ENCODE data around the gene RASSF8.

The RASSF8 gene

DNA sequence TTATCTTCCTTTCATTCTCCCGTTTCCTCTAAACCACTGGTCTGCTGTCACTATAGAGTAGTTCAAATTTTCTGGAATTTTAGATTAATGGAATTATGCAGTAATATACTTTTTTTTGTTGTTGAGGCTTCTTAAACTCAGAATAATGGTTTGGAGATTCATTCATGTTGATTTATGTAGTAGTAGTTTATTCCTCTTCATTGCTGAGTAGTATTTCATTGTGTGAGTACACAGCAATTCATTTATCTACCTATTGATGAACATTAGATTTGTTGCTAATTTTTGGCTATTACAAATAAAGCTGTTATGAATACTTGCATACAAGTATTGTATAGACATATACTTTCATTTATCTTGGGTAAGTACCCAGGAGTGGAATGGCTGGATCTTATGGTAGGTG lies 7.2 kb downstream of the RASSF8 start:
- no peak for DNase-seq

DNA sequence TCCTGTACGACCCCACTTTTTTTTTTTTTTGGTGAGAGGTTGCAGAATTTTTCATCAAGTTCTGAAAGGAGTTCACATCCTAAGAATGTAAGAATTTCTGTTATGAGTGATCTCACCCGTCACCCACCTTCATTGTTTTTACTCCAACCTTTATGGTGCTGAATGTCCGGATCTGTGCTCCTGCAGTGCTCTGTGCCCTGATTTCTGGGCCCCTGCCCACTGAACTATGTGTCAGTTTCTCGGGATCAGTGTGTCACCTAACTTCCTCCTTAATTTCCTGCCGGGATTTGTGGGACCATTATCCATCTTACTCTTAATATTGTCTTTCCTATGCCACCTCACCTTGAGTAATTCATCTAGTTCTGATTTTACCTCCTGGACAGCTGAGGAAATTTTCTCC lies 11.6 kb downstream of the RASSF8 start:
- DNase-seq = no peak

DNA sequence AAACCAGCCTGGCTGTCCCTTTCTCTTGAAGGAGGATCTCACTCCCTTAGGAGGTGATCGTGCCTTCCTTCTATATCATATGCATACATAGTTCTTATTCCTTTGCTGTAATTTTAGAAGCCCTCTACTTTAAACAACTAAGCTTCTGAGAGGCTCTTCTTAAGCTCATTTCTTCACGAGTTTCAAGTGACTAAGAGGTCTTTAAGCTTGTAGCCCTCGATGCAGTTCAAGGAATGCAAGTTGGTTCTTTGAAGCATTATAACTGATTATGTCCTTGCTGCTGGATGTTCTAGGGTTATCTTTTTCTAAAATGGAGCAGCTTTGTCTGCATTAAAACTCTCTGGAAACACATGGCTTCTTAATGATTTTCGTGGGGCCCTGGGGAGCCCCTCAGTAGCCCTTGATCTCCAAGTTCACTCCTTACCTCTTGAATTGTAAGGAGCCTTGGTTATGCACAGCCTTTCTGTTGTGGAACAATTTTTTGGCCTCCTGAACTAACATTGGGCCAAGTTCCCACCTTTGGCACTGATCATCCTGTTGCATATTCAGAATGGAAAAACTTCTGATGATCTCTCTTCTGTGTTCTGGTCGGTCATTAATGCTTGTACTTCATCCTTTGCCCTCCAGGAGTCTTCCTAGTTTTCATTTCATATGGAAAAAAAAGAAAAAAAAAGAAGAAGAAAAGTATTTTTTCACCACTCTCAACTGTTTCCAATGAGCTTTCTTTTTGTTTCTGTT lies 12.6 kb downstream of the RASSF8 start:
- no peak for DNase-seq

DNA sequence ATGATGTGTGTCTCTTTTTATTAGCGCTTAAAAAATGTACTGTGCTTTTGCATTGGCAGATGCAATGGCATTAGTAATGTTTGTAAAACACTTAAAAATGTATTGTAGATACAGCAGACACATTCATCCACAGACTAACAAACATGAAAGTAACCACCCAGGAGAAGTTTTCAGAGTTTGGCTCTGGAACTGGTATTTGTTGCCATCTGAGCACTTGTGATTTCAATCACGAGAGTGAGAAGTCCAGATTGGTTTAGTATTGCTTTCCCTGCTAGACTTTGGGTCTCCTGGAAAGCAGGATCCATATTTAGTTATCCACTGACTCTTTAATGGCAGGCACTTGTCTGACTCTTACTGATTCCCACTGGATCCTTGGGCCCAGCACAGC lies 13.2 kb downstream of the RASSF8 start:
- DNase-seq = no peak

DNA sequence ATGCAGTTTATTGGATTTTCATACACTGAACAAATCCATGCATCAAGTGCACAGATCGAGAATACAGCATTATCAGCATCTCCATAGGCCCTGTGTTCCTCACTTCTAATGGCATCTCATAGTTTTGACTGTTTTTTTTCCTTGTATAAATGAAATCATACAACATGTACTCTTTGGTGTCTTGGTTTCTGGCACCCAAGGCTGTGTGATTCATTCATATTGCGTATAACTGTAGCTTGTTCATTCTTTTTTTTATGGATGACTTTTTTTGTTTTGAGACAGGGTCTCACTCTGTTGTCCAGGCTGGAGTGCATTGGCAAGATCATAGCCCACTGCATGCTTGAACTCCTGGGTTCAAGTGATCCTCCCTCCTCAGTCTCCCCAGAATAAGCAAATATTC lies 14.3 kb downstream of the RASSF8 start:
- DNase-seq = no peak

DNA sequence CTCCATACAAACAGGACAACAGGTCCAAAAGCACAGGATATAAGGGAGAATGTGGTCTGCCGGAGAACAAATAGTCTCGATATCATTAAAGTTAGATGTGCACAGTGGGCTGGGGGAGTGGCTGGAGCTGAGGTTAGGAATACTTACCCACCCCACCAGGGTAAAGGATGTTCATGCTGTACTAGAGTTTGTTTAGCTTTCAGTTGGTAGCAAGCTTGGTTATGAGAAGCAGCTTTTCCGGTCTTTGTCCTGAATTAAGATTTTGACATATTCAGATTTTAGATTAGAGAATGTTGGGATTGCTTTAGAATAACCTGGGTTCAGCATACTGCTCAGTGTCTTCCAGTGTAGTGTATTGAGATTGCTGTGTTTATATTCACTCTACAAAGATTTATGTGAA lies 16.7 kb downstream of the RASSF8 start:
- no peak for DNase-seq

DNA sequence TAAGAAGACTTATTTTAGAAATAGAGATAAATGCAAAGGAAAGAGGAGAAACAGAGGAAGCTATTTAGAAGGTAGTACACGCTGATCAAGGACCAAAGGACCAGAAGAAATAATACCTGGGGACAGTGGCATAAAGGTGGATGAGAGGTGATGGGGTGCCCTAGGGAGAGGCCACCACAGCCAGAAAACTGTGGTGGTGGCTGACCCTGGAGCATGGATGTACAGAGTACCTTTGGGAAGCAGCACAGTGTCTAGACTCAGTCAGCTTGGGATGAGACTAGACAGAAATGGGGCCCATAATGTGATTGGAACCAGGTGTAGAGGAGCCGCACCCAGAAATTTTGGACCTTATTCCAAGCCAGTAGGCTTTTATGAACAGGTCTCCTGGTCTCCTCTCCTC lies 17.2 kb downstream of the RASSF8 start:
- no peak for DNase-seq

DNA sequence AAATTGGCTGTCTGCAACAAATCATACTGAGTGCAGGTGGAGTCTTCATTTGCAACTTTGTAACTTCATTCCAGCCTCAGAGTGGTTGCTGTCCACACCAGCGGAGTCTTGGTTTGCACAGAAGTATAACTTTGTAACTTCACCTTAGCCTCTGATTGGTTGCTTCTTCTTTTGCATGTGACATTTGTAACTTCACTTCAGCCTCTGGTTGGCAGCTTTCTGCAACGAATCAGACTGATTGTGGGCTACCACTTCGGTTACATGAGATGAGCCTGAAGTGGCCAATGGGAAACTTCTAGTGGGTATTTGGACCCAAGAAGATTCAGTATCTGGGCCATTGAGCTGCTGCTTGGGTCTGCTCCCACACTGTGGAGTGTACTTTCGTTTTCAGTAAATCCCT lies 17.8 kb downstream of the RASSF8 start:
- no peak for DNase-seq

DNA sequence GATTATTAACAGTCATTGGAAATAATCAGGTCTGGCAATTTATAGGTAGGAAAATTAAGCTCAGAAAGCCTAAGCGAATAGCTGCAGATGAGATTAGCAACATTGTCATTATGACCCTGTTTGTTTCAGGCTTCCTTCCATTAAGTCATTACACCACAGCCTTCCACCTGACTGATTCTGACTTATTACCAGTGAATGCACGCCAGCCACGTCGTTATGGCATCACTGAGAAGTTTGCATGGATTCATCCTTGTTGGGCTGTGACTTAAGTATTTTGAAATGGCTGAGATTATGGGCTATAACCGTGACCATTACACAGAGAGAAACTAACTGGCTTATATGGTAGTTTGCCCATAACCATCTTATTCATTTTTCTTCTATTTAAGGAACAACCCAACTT lies 18.6 kb downstream of the RASSF8 start:
- no peak for DNase-seq

DNA sequence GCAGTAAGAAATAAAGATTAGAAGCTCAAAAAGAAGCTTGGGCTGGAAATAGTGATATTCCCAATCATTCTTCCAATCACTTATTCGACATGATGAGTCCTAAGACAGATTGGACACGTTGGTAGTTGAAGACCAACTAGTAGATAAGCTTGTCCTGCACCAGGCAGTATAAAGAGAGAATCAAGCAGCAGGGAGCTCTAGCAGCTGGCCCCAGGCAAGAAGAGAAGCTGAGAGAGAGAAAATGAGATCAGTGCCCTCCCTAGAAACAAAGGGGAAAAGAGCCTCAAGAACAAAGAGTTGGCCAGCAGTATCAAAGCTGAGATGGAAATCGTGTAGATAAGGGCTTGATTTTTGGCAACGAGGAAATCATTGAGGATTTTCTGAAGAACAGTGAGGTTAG lies 20.6 kb downstream of the RASSF8 start:
- no peak for DNase-seq

DNA sequence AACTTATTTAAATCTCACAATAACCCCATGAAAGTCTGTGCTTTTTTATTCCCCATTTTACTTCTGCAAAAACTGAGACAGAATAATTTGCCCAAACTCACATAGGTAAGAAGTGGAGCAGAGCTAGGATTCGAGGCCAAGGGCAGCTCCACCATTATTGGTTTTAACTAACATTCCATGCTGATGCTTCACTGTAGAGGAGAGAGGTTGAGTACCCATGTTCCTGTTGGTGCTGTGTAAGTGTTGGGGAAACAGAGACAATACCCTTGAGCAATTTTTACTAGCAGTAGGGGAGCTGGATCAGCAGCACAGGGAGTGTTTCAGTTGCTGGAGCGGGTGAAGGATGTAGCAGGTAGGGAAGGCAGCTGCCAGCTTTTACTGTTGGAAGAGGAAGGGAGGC lies 21.1 kb downstream of the RASSF8 start:
- DNase-seq = no peak

DNA sequence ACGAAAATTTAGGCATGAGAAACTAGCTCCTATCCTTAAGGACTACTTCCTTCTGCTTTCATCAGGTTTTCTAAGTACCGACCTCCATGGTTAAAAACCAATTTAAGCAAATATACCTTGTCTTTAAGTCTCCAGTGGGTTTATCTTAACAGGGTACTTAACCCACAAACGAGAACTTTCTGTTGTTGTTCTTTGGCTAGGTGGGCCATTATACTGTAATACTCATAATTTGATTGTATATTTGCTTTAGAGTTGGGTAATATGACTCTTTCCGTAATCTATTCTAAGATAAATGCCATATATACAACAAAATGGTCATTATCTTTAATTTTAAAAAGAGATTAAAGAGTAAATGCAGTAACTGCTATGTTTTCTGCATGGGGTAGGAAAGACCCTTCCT lies 21.6 kb downstream of the RASSF8 start:
- no peak for DNase-seq

DNA sequence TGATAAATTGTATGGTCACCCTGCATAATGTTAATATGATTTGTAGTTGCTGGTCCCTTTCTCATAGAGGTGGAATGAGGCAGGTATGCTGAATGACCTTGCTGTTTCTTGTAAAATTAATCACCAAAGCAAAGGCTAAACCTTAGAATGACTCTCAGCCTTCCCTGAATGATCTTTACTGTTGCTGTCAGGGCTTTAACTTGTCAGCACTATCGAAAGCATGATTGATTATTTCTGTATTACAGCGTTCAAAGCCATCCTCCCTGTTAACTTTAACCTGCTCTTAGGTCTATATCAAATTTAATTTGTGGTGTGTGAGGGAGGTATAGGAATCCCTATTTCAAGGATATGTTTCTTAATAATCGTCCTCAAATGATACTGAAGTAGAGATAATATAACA lies 23.1 kb downstream of the RASSF8 start:
- no peak for DNase-seq

DNA sequence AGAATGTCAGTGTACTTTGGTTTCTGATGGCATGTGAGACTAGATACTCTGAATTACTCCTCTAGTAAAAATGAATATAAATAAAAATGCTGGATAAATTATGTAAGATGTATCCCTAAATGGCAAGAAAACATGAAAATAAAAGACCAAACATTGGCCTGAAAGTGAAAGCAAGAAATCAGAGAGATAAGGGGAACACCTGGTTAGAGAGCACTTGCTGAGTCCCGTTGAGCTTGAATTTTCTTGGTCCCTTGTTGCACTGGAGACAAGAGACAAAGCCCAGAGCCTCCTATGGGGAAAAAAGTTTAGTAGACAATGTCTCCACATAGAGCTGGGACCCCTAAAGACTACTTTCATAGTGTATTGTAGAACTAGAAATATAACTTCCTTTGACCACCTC lies 23.9 kb downstream of the RASSF8 start:
- no peak for DNase-seq

DNA sequence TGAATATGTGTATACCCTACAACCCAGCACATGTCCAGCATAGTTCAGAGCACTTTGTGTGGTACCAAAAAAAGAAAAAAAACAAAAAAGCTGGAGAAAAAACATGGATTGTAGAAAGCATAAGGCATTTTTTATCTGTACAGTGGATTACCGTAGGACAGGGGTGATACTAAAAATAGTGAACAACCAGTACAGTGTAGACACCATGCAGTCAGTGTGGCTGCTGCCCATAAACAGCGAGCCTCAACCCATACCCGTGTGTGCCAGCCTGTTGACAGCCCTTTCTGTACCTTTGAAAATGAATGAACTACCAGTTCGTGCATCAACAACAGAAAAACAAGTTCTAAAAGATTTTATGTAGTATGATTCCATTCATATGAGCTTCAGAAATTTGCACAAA lies 25.1 kb downstream of the RASSF8 start:
- DNase-seq = no peak

DNA sequence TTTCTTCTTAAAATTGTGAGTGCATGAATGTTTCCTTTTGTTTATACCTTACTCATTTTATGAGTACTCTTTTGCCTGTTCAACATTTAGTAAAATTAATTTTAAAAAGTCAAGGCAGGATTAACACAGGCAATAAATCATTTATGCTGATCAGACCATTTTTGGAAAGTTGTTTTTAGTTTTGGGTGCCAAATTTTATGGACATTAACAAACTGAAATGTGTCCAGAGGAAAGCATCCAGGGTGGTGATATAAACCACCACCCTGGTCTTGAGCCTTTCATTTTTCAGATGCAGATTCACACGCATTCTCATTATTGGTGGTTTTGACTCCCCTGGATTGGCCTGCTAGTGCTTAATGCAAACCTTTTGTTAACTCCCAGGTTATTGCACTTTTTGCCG lies 26.3 kb downstream of the RASSF8 start:
- DNase-seq = no peak

DNA sequence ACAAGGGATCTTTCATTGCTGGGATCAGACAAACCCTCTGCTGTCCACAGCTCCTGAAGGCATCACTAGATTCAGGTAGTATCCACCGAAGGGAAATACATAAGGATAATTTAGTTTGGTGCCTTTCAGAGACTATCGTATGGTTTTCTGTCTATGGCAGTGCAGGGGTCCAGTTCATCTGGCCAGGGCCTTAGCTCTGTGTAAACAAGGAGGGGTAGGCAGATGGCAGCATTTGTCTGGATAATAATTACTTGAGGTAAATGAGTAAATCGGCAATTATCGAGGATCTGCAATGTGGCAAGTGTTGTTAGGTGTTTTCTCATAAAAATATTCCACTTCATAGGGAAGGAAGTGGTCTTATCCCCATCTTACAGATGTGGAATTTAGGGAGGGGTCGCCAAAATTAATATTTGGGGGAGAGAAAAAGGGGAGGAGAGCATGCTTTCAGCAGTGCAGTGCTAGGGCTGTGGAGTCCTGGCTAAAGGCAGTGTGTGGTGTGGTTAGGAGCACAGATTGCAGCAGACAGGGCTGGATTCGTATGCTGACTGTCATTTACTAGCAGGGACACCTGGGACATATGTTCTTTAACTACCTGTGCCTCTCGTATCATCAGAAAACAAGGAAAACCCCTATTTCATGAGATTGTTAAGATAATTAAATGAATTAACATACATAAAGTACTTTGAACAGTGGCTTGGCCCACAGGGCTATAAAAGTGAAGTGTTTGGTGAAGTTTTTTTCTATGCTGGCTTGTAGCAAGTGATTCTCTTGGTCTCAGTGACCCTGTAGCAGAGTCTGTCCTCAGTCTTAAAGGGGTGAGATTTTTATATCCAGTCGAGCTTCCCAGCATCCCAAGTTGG lies 27.1 kb downstream of the RASSF8 start:
- no peak for DNase-seq

DNA sequence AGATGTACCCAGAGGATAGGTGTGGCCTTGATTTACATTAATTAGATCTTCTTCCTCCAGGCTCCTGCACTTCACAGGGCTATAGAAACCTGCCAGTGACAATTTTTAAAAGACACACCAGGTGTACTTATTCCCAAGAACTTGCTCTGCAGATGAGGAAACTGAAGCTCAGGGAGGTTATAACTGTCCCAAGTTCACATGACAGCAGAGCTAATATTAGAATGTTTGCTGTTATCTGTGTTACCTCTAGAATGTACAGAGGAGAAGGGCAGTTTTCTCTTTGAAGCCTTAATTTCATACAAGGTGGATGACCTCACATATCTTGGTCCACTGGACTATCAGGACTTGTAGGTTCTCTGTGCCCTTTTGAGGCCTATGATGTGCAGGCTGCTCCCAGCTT lies 27.7 kb downstream of the RASSF8 start:
- no peak for DNase-seq

DNA sequence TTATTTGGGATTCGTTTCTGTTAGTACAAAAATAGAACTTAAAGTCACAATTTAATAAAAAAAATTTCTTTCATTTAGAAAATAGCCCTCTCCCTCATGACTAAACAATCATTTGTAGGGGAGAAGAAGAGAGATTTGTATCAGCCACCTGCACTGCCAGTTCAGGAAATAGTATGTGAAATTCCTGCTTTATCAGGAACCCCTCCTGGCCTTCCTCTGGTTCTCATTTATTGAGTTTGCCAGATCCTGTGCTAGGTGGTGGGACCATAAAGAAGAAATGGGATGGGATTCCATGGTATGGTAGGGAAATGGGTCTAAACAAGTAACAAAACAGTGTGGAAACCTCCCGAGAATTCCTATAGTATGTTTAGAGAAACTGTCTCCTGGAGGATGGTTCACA lies 30.0 kb downstream of the RASSF8 start:
- DNase-seq = no peak

DNA sequence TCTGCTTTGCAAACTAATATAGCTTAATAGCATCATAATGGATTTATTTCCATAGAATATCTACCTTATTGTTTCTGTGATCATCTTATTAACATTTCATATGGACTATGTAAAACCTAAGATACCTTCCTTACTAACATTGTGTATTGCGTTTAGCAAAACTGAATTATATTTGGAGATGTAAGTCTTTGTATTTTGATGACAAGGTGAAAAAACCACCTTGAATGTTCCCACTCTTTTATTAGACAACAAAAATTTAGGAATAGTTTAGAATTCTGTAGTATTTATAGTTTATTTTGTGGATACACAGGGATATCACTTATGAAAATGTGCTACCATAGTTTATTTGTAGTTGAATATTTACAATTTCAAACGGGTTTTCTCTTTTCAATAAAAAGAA lies 32.0 kb downstream of the RASSF8 start:
- no peak for DNase-seq

DNA sequence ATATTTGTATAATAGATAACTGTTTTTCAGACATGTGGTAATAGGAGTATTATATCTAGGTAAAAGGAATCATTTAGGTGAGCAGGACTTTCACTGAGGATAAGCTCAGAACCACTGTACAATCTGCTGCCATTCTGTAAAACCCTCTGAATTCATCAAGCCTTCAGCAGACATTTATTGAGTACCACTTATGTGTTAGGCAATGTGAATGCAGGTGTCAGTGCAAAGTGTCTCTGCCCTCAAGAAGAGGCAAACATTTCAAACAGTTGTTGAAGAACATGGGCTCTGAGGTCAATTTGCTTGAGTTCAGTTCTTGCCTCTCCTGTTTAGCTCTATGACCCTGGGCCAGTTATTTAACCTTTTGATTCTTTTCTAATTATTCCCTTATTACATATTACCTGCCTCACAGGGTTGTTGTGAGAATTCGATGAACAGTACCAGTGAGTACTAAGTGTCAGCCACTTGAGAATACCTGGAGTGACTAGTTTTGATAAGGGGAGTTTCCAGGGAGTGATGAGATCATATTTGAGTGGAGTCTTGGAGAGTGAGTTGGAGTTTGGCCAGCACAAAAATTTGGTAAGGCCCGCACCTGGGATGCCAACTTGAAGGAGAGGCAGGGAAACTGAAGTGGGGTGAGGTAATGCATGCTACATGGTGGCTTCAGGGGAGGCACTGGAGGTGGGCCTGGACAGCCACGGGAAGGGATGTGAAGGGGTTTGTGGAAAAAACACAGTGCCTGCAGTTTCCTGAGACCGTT lies 33.7 kb downstream of the RASSF8 start:
- DNase-seq = no peak

DNA sequence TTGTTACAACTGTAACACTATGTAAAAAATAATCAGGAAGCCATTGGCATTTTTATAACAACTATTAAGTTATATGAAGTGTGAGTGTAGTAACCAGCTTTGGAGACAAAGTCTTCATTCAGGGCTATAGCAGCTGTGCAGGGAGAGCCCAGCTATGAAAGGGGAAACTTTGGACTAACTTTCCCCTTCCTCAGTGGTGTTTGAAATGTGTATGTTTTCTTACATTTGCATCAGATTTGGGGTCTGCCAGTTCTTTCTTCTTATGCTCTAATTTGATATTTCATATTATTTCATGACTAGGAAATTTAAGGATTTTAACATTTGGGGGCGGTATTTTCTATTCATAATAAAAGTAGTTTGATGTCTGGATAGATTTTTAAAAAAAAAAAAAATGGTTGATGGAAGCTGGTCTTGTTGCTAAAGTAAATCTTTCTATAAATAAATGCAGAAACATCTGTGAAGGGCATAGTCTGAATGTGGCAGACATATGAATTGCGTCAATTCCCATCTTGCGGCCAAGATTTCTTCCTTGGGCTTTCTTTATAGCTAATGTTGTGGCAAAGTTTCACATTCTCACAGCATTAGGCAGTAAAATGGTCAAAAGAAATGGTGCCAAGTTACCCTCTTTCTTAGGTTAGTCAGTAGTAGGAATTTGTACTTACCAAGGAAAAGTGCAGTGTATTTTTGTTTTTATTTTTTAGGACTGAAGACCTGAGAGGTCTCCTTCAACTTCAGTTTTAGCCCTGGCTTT lies 35.6 kb downstream of the RASSF8 start:
- no peak for DNase-seq
